ENCODE data around the gene DGKA.

- TF ChIP-seq CTCF (IDR thresholded peaks at IDR 0.05; ENCODE audit: low read depth, low read length) (no peak), EZH2phosphoT487 (IDR thresholded peaks at IDR 0.05; ENCODE audit: low read depth) (no peak)
Observed at GRCh38 chr12:55912908-55913307, 18.1 kb upstream of the DGKA start.

All from OCI-LY3 (cell line).